SK-N-SH (cell line): ENCODE data around the gene PPP2CA. TPM values are rescaled to one million over a fixed set of nuclear protein-coding genes. Genes with fewer than 3 reads are reported as not detected.
A peak's percentile ranks its signal among the peaks of the same experiment; 100 is the strongest.

Experiments
- CTCF ChIA-PET: fragments of 300-600, 350-600 bp; formaldehyde crosslinking; extraction: SDS; loops from one replicate; lab custom pipeline; 2021; lab: Yijun Ruan, JAX
- POLR2A ChIA-PET: fragments of 350-600 bp; sonication (Branson Sonifier 250); formaldehyde crosslinking; extraction: SDS; loops from one replicate; lab custom pipeline; 2020; ENCODE audit warnings: antibody characterized with exemption, inconsistent platforms; lab: Yijun Ruan, JAX
- DNase-seq: peaks from one replicate; pipeline ENCODE4 v3.0.0; 2012
- H2AFZ ChIP-seq: fragments of 200-600 bp; sonication (generic); 2 replicates; pipeline ENCODE4 v1.8.1; 2016; ENCODE audit warnings: antibody characterized with exemption, mild to moderate bottlenecking, low read depth
- H3F3A ChIP-seq: fragments of 200-600 bp; sonication (generic); replicated peaks from 2 replicates; pipeline ENCODE3; 2016; ENCODE audit warnings: antibody characterized with exemption, mild to moderate bottlenecking; ENCODE audit not compliant: insufficient read depth
- H3K27ac ChIP-seq, 2 experiments: fragments of 200-500 bp in 1 of 2; fragments of 200-600 bp in 1 of 2; sonication (Bioruptor generic) in 1 of 2; sonication (generic), shearing (Covaris generic) in 1 of 2; 2 replicates each; pipeline versions ENCODE4 v1.5.1 to v1.6.1; 2014 to 2016; ENCODE audit warnings: low read depth in 2 of 2, inconsistent platforms in 1 of 2, low read length in 1 of 2, mild to moderate bottlenecking in 1 of 2, mixed read lengths in 1 of 2
- H3K27me3 ChIP-seq: fragments of 200-600 bp; sonication (generic), shearing (Covaris generic); 2 replicates; pipeline ENCODE4 v1.6.1; 2016; ENCODE audit warnings: mixed run types; ENCODE audit not compliant: insufficient read depth
- H3K36me3 ChIP-seq, 2 experiments: fragments of 200-500 bp in 1 of 2; fragments of 200-600 bp in 1 of 2; sonication (Bioruptor generic) in 1 of 2; sonication (generic) in 1 of 2; replicated peaks in 1 of 2; 2 replicates each; pipeline versions ENCODE3 to v1.5.1; 2014 to 2016; ENCODE audit warnings: low read length in 1 of 2, mild to moderate bottlenecking in 1 of 2; ENCODE audit not compliant: insufficient read depth in 2 of 2, control insufficient read depth in 1 of 2
- H3K4me1 ChIP-seq, 2 experiments: fragments of 200-500 bp in 1 of 2; fragments of 200-600 bp in 1 of 2; sonication (Bioruptor generic) in 1 of 2; sonication (generic), shearing (Covaris generic) in 1 of 2; 2 replicates each; pipeline versions ENCODE4 v1.5.1 to v1.6.1; 2014 to 2016; ENCODE audit warnings: low read depth in 1 of 2, low read length in 1 of 2, mixed run types in 1 of 2; ENCODE audit not compliant: insufficient read depth in 2 of 2, control insufficient read depth in 1 of 2
- H3K4me2 ChIP-seq: fragments of 200-600 bp; sonication (generic), shearing (Covaris generic); 2 replicates; pipeline ENCODE4 v1.6.1; 2017; ENCODE audit warnings: mixed run types
- H3K4me3 ChIP-seq, 2 experiments: fragments of 200-500 bp in 1 of 2; fragments of 200-600 bp in 1 of 2; sonication (Bioruptor generic) in 1 of 2; sonication (generic), shearing (Covaris generic) in 1 of 2; 2 replicates each; pipeline versions ENCODE4 v1.5.1 to v1.8.1; 2014 to 2016; ENCODE audit warnings: low read depth in 2 of 2, inconsistent platforms in 1 of 2, low read length in 1 of 2, mild to moderate bottlenecking in 1 of 2, mixed read lengths in 1 of 2, moderate library complexity in 1 of 2
- H3K79me2 ChIP-seq: fragments of 200-600 bp; sonication (generic); 2 replicates; pipeline ENCODE4 v1.8.1; 2017; ENCODE audit warnings: mild to moderate bottlenecking; ENCODE audit not compliant: insufficient read depth
- H3K9ac ChIP-seq: fragments of 200-600 bp; sonication (generic); 2 replicates; pipeline ENCODE4 v1.6.1; 2017; ENCODE audit warnings: mixed run types
- H3K9me2 ChIP-seq: fragments of 200-600 bp; sonication (generic); 2 replicates; pipeline ENCODE4 v1.6.1; 2017; ENCODE audit warnings: mixed run types
- H3K9me3 ChIP-seq: fragments of 200-600 bp; sonication (generic); 2 replicates; pipeline ENCODE4 v1.6.1; 2017; ENCODE audit warnings: mixed run types, mild to moderate bottlenecking, moderate library complexity
- H4K20me1 ChIP-seq: fragments of 200-600 bp; sonication (generic); 2 replicates; pipeline ENCODE4 v1.6.1; 2017; ENCODE audit warnings: mild to moderate bottlenecking, mixed run types; ENCODE audit not compliant: insufficient read depth
- MXI1 ChIP-seq: IDR thresholded peaks from 2 replicates; pipeline ENCODE4 v1.6.1; 2012; ENCODE audit warnings: mild to moderate bottlenecking, low read depth, low read length, improper control_type of control experiment
- RAD21 ChIP-seq: IDR thresholded peaks from 2 replicates; pipeline ENCODE4 v1.6.1; 2012; ENCODE audit warnings: mild to moderate bottlenecking, low read length
- RFX5 ChIP-seq: IDR thresholded peaks from 2 replicates; pipeline ENCODE4 v1.6.1; 2012; ENCODE audit warnings: mild to moderate bottlenecking, improper control_type of control experiment, low read length
- RXRA ChIP-seq: IDR thresholded peaks from 2 replicates; pipeline ENCODE4 v1.4.0; 2012; ENCODE audit warnings: low read depth, mild to moderate bottlenecking, borderline replicate concordance
- TAF1 ChIP-seq: IDR thresholded peaks from 2 replicates; pipeline ENCODE4 v1.6.1; 2012; ENCODE audit warnings: low read depth, mild to moderate bottlenecking, low read length, moderate library complexity, borderline replicate concordance
- TCF12 ChIP-seq: IDR thresholded peaks from 2 replicates; pipeline ENCODE4 v1.4.0; 2012
- TEAD4 ChIP-seq: IDR thresholded peaks from 2 replicates; pipeline ENCODE4 v1.4.0; 2012; ENCODE audit warnings: mild to moderate bottlenecking, borderline replicate concordance; ENCODE audit not compliant: insufficient read depth
- YY1 ChIP-seq: IDR thresholded peaks from 2 replicates; pipeline ENCODE4 v1.4.0; 2012; ENCODE audit warnings: low read depth, mild to moderate bottlenecking
- WGBS: methylation state at CpG from one replicate; pipeline ENCODE4 v1.1.6; 2017; ENCODE audit warnings: low lambda C conversion rate; 5-methylcytosine and 5-hydroxymethylcytosine counted together
- polyA plus RNA-seq, 3 experiments: library from polyadenylated mRNA; depleted of rRNA; stranded (reverse); fragments of >200 nt; gene quantifications; 2 replicates each; pipeline ENCODE4 v1.2.3, GENCODE V29; 2012
- TF ChIP-seq, protein P1 (sequence below): IDR thresholded peaks from 2 replicates; pipeline ENCODE4 v1.4.0; 2012; ENCODE audit warnings: low read depth, borderline replicate concordance
- TF ChIP-seq, protein P2 (sequence below): IDR thresholded peaks from 2 replicates; pipeline ENCODE4; 2012
- TF ChIP-seq, protein P3 (sequence below): fragments of 200-600 bp; sonication (generic); IDR thresholded peaks from 2 replicates; pipeline ENCODE4 v1.6.1; 2017; ENCODE audit warnings: antibody characterized with exemption, mild to moderate bottlenecking, moderate library complexity
- TF ChIP-seq, protein P4 (sequence below): IDR thresholded peaks from 2 replicates; pipeline ENCODE4 v1.4.0; 2012; ENCODE audit warnings: low read depth, borderline replicate concordance
- TF ChIP-seq, protein P5 (sequence below): fragments of 150-350 bp; IDR thresholded peaks from 2 replicates; pipeline ENCODE4 v1.6.1; 2016; ENCODE audit warnings: mild to moderate bottlenecking, low read depth, low read length

Gene PPP2CA
- polyA plus RNA-seq, 1 of the 3 experiments (the other 2 are of a cell fraction), result 146 TPM

DNA sequence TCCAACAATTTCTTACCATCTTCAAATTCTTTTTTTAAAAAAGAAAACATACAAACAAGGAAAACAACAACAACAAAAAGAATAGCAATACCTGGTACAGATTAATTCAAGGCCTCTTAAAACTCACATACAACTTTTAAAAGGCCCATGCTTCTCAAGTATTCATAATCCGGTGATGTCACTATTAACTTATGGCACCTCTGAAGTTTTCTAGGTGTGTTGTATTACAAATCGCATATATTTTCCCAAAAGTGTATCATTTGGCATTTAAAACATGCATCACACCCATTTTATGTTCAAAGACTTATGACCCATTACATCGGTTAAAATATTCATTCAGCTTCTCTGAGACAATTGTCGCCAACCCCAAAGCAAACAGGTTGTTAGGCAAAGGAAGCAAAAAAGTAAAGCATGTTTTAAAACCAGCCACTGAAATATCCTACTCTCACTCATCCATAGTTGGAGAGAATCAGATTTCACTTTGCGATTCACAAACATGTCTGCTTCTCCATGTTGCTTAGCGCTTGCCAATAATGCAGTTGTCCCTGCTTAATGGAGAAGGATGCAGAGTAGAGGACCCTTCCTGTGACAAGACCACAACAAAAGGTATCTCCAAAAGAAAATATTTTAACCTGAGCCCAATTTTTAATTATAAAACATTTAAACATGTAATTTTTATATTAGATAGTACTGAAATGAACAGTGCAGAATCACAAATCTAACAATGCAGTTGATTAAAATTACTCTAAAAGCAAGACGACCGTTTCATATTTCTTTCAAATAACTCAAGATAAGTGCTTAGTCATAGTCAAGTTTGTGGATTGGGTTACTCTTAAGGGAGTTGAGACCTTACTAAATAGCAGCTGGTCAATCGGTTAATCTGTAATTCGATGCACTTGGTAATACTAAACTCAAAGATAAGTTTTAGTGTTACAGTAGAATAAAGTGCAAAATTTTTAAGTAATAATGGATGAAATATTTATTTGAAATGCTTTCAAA lies 50.7 kb downstream of the PPP2CA start:
- peaks cover 58% of the 10 kb centered on the region for H4K20me1 ChIP-seq
- 15% methylated on average over 10 of the region's 10 CpGs for WGBS
- POLR2A ChIA-PET, result interaction anchor here (0.6 to 2.5 kb wide), 5 partner anchors 12 to 114 kb away, joined by 3 to 16 read pairs (median 3); partner anchors contain the start of gene PPP2CA

More for the DNA sequence above, 50.7 kb downstream of the PPP2CA start:
- peak overlapping the region; percentile 58 to 96; a peak in 3 of 4 replicates for H3K27ac ChIP-seq
- peak; percentile 32 for DNase-seq
- peaks cover 20% of the 10 kb centered on the region for H3F3A ChIP-seq
- H3K36me3 ChIP-seq, result peaks cover 27 to 29% of the 10 kb centered on the region in 2 experiments
- peak overlapping the region; percentile 77 to 84 for H3K4me3 ChIP-seq
- no peak overlapping the region for H2AFZ ChIP-seq
- TF ChIP-seq TAF1, result peak; percentile 10; the same call in 1 of the 2 replicates
- no peak for TF ChIP-seq RFX5
- TF ChIP-seq, protein P1, sequence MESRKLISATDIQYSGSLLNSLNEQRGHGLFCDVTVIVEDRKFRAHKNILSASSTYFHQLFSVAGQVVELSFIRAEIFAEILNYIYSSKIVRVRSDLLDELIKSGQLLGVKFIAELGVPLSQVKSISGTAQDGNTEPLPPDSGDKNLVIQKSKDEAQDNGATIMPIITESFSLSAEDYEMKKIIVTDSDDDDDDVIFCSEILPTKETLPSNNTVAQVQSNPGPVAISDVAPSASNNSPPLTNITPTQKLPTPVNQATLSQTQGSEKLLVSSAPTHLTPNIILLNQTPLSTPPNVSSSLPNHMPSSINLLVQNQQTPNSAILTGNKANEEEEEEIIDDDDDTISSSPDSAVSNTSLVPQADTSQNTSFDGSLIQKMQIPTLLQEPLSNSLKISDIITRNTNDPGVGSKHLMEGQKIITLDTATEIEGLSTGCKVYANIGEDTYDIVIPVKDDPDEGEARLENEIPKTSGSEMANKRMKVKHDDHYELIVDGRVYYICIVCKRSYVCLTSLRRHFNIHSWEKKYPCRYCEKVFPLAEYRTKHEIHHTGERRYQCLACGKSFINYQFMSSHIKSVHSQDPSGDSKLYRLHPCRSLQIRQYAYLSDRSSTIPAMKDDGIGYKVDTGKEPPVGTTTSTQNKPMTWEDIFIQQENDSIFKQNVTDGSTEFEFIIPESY, result no peak
- TF ChIP-seq TEAD4, result no peak
- TF ChIP-seq, protein P2, sequence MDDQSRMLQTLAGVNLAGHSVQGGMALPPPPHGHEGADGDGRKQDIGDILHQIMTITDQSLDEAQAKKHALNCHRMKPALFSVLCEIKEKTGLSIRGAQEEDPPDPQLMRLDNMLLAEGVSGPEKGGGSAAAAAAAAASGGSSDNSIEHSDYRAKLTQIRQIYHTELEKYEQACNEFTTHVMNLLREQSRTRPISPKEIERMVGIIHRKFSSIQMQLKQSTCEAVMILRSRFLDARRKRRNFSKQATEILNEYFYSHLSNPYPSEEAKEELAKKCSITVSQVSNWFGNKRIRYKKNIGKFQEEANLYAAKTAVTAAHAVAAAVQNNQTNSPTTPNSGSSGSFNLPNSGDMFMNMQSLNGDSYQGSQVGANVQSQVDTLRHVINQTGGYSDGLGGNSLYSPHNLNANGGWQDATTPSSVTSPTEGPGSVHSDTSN, result no peak
- TF ChIP-seq, protein P3, sequence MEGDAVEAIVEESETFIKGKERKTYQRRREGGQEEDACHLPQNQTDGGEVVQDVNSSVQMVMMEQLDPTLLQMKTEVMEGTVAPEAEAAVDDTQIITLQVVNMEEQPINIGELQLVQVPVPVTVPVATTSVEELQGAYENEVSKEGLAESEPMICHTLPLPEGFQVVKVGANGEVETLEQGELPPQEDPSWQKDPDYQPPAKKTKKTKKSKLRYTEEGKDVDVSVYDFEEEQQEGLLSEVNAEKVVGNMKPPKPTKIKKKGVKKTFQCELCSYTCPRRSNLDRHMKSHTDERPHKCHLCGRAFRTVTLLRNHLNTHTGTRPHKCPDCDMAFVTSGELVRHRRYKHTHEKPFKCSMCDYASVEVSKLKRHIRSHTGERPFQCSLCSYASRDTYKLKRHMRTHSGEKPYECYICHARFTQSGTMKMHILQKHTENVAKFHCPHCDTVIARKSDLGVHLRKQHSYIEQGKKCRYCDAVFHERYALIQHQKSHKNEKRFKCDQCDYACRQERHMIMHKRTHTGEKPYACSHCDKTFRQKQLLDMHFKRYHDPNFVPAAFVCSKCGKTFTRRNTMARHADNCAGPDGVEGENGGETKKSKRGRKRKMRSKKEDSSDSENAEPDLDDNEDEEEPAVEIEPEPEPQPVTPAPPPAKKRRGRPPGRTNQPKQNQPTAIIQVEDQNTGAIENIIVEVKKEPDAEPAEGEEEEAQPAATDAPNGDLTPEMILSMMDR, result no peak
- no peak for TF ChIP-seq RXRA
- no peak for TF ChIP-seq RAD21
- TF ChIP-seq YY1, result peak; percentile 56; the same call in 1 of the 2 replicates
- no peak; the same call in 1 of the 2 replicates for TF ChIP-seq TCF12
- TF ChIP-seq, protein P4, sequence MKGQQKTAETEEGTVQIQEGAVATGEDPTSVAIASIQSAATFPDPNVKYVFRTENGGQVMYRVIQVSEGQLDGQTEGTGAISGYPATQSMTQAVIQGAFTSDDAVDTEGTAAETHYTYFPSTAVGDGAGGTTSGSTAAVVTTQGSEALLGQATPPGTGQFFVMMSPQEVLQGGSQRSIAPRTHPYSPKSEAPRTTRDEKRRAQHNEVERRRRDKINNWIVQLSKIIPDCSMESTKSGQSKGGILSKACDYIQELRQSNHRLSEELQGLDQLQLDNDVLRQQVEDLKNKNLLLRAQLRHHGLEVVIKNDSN, result no peak
- TF ChIP-seq MXI1, result no peak
- TF ChIP-seq, protein P5, sequence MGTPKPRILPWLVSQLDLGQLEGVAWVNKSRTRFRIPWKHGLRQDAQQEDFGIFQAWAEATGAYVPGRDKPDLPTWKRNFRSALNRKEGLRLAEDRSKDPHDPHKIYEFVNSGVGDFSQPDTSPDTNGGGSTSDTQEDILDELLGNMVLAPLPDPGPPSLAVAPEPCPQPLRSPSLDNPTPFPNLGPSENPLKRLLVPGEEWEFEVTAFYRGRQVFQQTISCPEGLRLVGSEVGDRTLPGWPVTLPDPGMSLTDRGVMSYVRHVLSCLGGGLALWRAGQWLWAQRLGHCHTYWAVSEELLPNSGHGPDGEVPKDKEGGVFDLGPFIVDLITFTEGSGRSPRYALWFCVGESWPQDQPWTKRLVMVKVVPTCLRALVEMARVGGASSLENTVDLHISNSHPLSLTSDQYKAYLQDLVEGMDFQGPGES, result no peak
- TF ChIP-seq, all 33 proteins: peak for 2
- peak overlapping the region; percentile 100 for H3K9ac ChIP-seq
- no peaks in the 10 kb centered on the region for H3K9me3 ChIP-seq
- CTCF ChIA-PET, result interaction anchor here (0.9 to 19.2 kb wide), 6 partner anchors 10 to 412 kb away, joined by 3 to 182 read pairs (median 4); no protein-coding TSS in a partner anchor
- peak overlapping the region; percentile 85 for H3K4me2 ChIP-seq
- H3K9me2 ChIP-seq, result no peaks in the 10 kb centered on the region
- H3K4me1 ChIP-seq, result peaks cover 10 to 22% of the 10 kb centered on the region in 2 experiments; a peak in 2 of 4 replicates
- H3K79me2 ChIP-seq, result peaks cover 69% of the 10 kb centered on the region
- no peaks in the 10 kb centered on the region for H3K27me3 ChIP-seq
